ENCODE measurements around the gene DAND5.
A peak's percentile ranks its signal among the peaks of the same experiment; 100 is the strongest.

DAND5 gene

DNA sequence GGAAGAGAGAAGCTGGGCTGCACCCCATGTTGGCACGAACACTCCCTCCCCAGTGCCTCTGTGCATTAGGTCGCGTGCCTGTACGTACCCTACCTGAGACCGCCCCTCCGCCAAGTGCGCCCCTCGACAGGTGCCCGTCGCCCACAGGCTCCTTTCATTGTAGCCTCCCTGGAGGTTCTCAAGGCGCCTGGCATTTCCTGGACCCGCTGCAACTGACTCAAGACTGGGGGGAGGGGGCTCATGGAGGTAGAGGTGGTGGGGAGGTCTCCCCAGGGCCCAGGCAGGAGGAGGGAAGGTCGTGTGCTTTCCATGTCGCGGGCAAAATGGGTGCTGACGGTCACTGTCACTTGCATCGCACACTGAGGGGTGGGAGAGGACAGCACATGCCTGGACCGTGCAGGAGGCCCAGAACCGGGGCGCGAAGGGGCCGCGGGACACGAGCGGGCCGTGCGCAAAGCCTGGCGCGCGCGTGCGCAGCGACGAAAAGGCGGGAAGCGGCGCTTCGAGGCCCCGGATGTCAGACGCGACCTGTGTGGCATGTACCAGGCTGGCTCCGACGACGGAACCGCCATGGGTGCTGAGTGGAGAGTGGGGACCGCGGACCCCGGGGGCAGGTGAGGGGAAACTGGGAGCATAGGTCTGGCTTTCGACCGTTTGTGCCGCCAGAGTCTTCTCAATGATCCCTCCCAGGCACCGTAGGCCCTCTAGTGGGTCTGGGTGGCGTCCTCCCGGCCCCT is 42.4 kb downstream of the DAND5 start:
- DNase-seq = no peak

DNA sequence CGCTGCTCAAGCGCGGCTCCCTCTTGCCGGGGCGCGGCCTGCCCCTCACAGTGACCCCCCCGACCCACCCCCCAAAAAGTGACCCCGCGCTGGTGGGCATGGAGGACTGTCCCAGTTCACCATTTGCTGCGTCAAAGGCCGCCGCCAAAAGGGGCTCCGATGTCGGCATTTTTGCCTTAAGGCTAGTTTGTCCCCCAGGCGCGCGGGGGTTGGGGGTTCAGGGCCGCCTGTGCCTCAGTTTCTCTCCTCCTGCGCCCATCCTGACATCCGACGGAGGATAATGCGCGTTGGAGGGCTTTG is 43.0 kb downstream of the DAND5 start:
- DNase-seq = no peak

DNA sequence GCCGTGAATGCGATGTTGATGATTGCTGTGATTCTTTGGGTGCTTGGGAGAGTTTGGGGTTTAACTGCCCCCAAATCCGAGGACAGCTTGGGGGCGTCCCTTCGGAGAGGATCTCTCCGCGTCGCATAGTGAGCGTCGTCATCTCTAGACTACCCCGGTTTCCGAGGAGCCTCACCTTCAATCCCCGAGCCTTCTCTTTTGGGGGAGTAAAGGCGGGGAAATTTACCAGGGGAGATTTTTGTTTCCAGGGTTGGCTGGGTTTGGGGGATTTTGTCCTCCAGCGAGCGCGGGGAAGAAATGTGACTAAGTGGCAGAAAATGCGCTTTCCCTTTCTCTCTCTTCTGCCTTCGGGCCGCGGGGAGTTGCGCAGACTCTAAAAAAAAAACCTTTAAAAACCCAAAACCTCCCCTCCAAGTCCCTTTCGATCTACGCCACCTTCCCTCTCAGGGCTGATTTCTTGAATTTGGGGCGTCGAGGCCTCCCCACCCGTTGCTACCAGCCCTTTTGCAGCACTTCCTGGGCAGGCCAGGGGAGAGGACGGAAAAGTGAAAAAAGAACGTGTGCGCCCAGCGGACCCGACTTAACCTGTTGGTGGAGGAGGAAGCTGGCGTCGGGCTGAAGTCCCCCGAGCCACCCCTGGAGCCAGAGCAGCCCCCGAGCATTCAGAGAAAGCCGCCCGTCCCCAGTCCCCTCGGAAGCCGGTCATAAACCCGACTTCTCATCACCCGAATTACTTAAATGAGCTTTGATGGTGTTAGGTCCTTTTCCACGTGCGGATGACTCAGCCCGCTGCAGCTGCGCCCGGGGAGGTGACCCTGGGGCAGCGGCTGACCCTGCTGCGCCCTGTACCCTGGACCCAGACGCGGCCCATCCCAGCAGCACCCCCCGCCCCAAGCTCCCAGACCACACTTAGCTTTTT is 43.6 kb downstream of the DAND5 start:
- DNase-seq = peak; percentile 67

DNA sequence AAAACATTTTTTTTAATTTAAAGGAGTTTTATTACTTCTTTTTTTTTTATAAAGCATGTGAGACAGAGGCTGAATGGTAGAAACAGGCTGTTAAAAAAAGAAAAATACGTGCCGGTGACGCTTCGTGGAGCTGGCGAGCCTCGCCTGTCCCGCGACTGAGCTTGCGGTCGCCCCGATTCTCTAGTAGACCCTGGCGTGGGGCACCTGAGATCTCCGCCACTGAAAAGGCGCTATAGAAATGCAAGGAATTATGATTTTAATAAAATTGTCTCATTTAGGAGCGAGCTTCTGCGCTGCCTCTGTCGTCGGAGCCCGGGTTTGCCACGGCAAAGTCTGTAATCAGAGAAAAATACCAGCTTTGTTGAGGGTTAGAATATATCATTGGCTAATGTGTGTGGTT is 44.3 kb downstream of the DAND5 start:
- DNase-seq = no peak

DNA sequence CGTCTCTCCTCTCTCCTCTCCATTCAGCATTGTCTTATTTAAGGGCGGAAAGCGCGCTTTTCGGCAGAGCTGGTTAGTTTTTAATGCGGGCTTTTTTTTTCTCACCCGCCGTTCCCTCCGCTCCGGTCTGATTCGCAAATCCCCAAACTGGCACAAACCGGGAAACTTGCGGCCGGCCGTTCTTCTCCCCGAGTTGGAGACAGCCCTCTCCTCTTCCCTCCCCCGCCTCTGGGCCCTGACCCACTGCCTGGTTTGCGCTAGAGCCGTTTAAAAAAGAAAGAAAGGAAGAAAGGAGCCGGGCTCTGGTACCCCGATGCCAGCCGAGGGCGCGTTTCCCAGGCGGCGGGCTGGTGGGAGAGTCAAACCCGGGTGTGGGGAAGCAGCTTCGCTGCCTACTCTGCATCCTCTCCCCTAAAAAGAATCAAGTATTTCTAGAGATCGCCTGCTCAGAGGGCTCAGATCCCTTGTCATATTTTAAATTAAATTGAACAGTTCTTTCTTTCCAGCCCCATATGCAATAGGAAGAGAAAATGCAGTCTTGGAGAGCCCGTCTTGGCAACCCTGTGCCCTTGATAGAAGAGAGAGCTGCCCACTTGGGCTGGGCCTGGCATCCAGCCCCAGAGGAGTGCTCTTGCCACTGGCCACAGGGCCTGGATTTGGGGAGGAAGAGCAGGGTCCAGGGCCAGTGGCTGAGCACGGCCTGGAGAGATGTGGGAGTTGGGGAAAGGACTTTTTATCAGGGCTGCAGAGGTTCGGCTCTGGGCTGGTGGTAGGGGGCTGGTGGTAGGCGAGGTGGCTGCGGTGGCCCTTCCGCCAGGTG is 44.9 kb downstream of the DAND5 start:
- DNase-seq = no peak

DNA sequence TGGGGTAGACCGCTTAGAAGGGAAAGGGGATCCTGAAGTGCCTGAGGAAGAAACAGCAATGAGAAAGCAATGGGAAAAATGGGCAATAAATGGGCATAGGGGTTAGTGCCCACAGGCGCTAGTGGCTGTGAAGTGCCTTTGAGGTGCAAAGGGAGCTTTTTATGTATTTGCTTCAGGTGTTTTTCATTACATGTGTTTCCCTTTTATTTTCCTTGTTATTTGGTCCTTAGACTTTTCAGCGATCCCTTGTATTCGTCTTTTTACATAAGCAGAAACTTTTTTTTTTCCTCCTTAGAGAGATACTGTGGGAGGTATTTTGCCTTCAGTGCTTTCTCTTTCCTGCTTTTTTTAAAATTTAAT is 45.5 kb downstream of the DAND5 start:
- no peak for DNase-seq

DNA sequence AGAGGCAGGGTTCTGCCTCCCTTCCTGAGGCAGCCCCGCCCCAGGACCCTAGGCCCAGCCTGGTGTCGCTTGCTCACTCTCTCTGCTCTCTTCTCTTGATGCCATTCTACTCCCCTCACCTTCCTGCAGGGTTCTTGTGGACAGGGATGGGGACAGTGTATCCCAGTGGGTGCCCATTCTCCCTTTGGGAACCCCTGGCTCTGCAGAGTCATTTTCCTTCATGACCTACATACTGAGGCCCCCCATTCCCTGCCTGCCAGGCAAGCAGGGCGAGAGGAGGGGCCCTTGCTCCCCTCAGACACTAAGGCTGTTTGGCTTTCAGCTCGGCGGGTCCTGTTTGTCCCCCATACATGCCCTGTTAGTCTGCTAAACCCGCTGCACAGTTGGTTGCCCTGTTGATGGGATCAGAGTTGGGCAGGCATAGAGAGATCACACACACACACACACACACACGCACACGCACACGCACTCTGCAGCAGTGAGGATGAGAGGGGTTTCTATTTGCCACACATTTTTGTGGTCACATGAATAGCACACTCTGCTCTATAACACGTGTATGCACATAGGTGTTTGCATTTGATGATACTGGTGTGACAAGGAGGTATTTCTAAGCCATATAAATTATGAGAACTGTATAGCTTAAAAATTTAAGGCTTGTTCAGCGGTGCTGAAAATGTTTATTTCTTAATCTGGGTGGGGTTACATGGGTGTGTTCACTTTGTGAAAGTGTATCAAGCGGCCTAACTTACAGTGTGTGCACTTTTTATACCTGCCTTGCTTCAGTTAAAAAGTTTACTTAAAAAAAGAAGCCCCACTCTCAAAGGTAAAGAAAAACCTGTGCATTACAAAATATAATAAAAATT is 46.2 kb downstream of the DAND5 start:
- peak; percentile 56 for DNase-seq

DNA sequence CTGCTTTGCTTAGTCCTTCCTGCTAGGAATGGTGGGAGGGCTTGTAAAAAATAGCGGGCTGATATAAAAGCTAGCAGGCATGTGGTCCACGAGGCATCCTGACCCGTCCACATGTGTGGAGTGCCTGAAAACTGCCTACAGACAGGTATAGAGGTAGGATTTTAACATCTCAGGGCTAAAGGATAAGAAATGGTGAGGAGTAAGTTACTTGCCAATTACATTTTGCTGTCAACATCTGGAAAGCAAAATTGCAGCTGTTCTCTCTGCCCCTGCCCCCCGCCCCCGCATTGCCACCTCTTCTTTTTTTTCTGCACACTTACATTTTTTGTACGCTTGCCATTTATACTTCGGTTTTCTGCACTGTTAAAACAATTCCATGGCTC is 46.9 kb downstream of the DAND5 start:
- no peak for DNase-seq

DNA sequence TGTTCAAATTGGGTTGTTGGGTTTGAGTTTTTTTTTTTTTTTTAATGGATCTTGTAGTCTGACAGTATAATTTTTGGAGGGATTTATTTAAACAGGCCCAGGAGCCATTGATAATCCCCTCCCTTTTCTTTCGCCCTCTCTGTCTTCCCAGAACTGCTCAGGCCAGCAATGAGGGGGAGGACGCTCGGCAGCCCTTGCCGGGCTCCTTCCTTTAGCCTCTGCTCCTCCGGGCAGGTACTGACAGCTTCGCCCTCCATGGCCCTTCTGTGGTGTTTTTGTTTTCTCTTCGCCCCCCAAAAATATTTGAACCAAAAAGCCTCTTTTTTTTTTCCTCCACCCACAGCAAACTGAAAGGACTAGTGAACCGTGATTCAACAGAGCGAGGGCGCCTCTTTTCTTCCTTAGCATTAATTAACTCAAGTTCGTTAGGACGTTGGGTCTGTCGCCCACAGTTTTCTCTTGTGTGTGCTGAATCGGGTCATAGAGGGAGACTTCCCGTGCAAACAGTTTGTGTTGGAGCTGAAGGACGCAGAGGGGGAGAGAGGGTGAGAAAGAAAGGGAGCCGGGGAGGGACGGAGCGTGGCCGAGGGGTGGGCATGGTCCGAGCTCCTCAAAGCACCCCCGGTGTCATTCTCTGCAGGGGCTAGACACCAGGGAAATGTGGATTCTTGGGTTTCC is 47.4 kb downstream of the DAND5 start:
- DNase-seq = no peak

DNA sequence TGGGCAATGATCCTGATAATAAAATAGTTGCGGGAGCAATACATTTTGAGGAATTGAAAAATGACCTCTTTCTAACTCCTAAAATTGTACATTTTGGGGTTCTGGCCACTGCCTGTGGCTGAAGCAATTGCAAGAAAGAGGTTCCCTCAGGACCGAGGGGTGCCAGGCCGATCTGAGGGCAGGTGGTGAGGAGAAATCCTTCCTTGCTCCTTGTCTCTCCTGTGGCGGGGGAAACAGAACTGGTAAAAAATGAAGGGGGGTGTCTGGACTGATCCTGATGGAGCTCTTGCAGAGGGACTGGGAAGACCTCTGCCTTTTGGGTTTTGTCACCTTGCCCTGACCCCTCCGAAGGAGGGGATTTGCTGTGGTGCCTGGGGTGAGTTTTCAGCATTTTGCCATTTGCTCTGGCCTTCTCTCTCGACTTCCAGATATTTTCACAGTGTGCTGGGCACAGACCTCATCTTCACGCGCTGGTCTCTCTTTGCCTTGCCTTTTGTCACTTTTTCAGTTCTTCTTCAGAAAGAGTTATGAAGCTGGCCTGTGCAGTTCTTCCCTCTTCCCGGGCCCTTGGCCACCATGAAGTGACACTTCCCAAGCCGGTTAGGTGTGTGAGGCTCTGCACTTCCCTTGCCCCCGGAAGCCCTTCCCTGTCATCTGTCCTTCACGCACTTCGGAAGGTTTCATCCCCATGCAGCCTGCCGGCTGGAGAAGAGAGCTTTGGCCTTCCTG is 48.1 kb downstream of the DAND5 start:
- no peak for DNase-seq

DNA sequence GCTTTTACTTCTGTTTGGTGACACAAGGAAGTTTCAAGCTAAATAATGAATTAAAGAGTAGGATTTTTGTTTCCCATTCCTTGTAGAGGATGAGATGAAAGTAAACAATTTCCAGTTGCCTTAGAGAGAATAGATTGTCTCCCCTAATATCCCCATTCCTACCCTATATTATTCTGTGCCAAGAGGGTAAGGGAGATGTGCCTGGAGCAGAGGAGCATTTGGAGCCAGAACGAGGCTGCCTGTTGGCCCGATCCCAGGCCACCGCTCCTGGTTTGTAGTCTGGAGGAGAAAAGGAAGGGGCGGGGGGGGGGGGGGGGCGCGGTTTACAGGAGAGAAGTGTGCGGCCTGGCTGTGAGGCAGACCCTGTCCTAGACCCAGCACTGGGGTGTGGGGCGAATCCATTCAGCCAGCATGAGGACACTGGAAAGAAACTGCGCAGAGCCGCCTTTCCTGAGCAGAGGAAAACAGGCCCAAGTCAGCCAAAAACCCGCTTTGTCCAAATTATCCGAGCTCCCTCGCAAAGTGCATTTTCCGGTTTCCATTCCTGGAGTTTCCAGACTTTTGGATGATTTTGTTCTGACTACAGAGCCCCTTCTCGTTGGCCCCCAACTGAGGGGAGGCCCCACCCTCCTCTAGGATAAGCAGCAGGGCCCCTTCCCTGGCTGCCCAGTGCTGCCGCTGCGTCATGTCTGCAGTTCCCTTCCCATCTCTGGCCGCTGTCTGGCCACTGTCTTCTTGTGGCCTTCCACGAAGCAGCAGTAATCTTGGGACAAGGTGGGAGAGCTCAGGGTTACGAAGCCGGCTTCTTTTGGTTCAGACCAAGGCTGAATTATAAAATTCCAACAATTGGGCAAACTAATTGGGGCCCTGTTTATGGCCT is 48.9 kb downstream of the DAND5 start:
- DNase-seq = peak; percentile 44

DNA sequence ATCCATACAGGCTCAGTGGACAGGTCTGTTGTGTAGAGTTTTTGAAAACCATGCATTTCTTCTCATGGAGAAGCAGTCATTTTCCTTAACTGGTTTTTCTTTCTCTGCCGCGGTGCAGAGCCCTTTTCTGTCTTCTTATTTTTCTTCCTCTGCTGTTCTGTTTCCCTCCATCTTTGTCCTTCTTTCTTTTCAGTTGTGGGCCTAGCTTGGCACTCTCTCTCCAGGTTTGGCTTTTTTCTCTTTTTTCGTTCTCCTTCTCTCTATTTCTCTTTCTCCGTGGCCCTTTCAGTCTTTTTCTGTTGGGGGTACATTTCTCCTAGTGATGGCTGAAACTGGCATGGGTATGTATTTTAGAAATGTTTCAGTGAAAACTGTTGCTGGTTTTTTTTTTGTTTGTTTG is 50.0 kb downstream of the DAND5 start:
- DNase-seq = no peak

DNA sequence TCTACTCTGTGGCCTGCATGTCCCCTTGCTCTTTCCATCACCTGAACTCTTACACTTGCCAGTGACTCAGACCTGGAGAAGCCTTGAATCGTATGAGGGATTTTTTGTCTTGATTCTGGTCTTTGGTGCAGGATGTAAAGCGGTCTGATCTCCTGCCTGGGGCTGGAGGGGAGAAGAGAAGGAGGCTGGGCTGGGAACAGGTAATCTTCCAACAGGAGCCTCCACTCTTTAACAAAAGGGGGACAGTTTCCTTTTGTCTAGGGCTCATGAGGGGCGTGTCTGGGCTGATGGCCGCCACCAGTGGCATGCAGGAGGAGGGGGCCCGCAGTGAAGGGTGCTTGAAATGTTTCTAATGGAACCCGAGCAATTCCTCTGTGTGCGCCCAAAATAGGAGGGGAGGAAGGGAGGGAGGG is 50.6 kb downstream of the DAND5 start:
- no peak for DNase-seq

DNA sequence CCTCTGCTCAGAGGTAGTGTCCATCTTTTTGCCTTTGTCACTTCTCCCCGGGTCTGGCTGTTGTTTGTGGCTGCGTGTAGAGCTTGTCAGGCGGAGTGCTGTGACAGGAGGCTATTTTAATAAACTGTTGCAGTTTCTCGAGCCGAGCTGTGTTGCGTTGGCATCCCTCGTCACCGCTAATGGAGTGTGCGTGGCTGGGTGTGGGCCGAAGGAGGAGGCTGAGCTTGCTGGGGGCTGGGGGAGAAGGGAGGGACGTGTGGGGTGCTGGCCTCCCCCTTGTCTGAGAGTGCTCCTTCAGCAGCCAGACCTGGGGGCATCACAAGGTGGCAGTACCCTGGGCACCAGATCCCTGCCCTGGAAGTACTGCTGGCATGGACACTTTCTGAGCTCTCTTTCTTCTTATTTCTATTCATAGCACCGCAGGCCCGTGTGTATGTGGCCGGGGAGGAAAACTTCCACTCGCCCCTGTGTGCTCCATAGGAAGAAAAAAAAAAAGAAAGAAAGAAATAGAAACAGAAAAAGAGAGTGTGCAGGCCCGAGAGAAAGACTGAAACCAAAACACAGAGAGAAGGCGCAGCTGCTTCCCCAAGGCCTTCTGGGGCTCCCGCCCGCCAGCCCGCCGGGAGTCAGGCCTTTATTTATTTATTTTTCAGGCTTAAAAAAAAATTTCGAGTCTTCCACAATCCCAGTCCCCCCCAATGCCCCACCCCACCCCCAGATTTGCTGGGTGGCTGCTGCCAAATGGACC is 52.9 kb downstream of the DAND5 start:
- peak; percentile 42 for DNase-seq

DNA sequence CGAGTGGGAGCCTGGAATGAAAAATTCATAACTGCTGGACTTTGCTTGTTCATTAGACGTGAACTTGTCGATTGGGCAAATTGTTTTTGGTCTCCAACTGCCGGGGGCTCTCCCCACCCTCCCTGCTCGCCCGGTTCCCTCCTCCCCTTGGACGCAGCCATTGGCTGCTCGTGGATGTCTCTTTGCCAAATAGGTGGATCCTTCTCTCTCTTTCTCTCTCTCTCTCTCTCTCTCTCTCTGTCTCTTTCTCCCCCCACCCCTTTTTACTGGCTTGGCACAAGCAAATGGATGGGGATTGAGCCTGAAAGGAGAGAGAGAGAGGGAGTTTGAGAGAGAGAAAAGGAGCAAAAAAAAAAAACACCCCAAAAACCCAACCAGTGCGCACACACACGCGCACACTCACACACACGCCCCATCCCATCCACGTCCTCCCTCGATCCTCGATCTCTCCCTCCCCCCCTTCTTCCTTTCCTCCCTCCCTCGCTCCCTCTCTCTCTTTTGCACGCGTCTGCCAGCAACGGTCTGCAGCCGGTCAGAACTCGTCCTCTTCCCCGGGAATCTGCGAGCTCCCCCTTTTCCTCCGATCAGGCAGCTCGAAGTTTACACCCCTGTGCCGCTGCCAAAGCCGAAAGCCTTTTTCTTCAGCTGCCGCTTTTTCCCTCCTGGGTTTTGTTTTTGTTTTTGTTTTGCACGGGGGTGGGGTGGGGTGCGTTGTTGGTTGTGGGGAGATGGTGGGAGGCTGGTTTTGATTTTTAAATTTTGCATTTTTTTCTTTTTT is 53.7 kb downstream of the DAND5 start:
- DNase-seq = peak; percentile 96

DNA sequence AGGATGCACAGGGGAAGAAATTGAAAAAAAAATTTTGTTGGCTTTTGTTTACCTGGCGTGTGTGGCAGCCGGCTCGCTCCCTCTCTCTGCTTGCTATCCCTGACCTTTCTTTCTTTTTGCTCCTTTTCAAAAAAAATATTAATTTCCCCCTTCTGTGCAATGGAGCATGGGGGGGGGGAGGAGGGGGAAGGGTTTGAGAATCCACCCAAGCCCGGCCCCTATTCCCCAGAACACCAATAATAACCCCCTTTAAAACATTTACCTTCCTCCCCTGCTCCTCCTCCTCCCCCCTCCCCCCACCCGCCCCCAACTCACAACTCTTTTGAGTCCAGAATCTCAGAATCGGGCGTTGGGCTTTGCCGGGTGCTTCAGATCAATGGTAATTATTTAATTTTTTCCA is 54.3 kb downstream of the DAND5 start:
- peak; percentile 64 for DNase-seq
